Stimulated activated naive B cell treated with anti-CD40 and anti-IgM and Interleukin-4, amounts not matched to agents 10 μg/mL and 1 μg/mL and 100 μg/mL, for 72 hours (primary cell): ENCODE results near the gene SET.
"Not testable (repeated sequence)": the region's sequence is repeated elsewhere in the genome, so short reads cannot be mapped to it uniquely, and the experiment has no call there.

Experiments
- ATAC-seq, 2 donors: fragments of 150-1000 bp; cut with Tn5 transposase; replicated peaks; 2 replicates each; pipeline ENCODE4 v1.10.0; 2021; ENCODE audit warnings: moderate library complexity in 1 of 2
- DNase-seq: peaks from one replicate; pipeline ENCODE4 v3.0.0; 2021
- H3K27ac Mint-ChIP-seq: one replicate; pipeline ENCODE4 v1.8.0; 2022; ENCODE audit warnings: mild to moderate bottlenecking, mixed read lengths
- H3K27me3 Mint-ChIP-seq, 2 donors: one replicate each; pipeline ENCODE4 v1.8.0; 2022; ENCODE audit warnings: mixed read lengths in 2 of 2
- H3K36me3 Mint-ChIP-seq, 2 donors: one replicate each; pipeline ENCODE4 v1.8.0; 2022; ENCODE audit warnings: mixed read lengths in 2 of 2, mild to moderate bottlenecking in 1 of 2
- H3K4me1 Mint-ChIP-seq, 2 donors: one replicate each; pipeline ENCODE4 v1.8.0; 2022; ENCODE audit warnings: mixed read lengths in 2 of 2, mild to moderate bottlenecking in 1 of 2
- H3K4me3 Mint-ChIP-seq, 2 donors: one replicate each; pipeline ENCODE4 v1.8.0; 2022; ENCODE audit warnings: mild to moderate bottlenecking in 2 of 2, mixed read lengths in 2 of 2, moderate library complexity in 1 of 2
- H3K9me3 Mint-ChIP-seq, 2 donors: one replicate each; pipeline ENCODE4 v1.8.0; 2022; ENCODE audit warnings: mixed read lengths in 2 of 2, mild to moderate bottlenecking in 1 of 2

Gene SET

GRCh38 chr9:128688501-128689292 lies at the start of gene SET:
TSS of gene SET (plus strand) at chr9:128689222. CDS start at chr9:128689583, 361 bp downstream.
- peaks cover 31 to 66% of the 10 kb centered on the region in 2 donors for H3K4me1 Mint-ChIP-seq
- DNase-seq (peak; percentile 93), ATAC-seq (peak; percentile 71 to 80)
- H3K9me3 Mint-ChIP-seq = no peaks in the 10 kb centered on the region
- H3K4me3 Mint-ChIP-seq = peak within 1 kb of the TSS; percentile 97 to 98
- peaks cover 33 to 49% of the 10 kb centered on the region in 2 donors for H3K36me3 Mint-ChIP-seq
- no peaks in the 10 kb centered on the region for H3K27me3 Mint-ChIP-seq
- peak within 1 kb of the TSS; percentile 99 for H3K27ac Mint-ChIP-seq

- no peak overlapping the region for H3K4me3 Mint-ChIP-seq
- H3K9me3 Mint-ChIP-seq = no peaks in the 10 kb centered on the region
- DNase-seq = no peak
- H3K27ac Mint-ChIP-seq = no peak overlapping the region
- no peaks in the 10 kb centered on the region for H3K27me3 Mint-ChIP-seq
- H3K4me1 Mint-ChIP-seq = peaks cover 13 to 23% of the 10 kb centered on the region in 2 donors
- ATAC-seq = no peak
- H3K36me3 Mint-ChIP-seq = peaks cover 12 to 23% of the 10 kb centered on the region in 2 donors
Measured at GRCh38 chr9:128640603-128641002, 48.4 kb upstream of the SET start.

- Mint-ChIP-seq H3K9me3 (no peaks in the 10 kb centered on the region), H3K4me1 (peaks cover 15 to 28% of the 10 kb centered on the region in 2 donors), H3K27ac (peak overlapping the region; percentile 88), H3K36me3 (peaks cover 10 to 20% of the 10 kb centered on the region in 2 donors), H3K4me3 (peak overlapping the region in 1 of 2 donors; percentile 7), H3K27me3 (no peaks in the 10 kb centered on the region)
- DNase-seq (no peak), ATAC-seq (no peak)
Measured at GRCh38 chr9:128642675-128643245, 46.3 kb upstream of the SET start.

- H3K27me3 Mint-ChIP-seq = no peaks in the 10 kb centered on the region
- peak overlapping the region; percentile 88 for H3K27ac Mint-ChIP-seq
- DNase-seq = peak; percentile 76
- ATAC-seq = peak; percentile 84 to 88
- peaks cover 15 to 28% of the 10 kb centered on the region in 2 donors for H3K4me1 Mint-ChIP-seq
- peak overlapping the region; percentile 51 to 64 for H3K4me3 Mint-ChIP-seq
- H3K36me3 Mint-ChIP-seq = peaks cover 7 to 16% of the 10 kb centered on the region in 2 donors
- no peaks in the 10 kb centered on the region for H3K9me3 Mint-ChIP-seq
Measured at GRCh38 chr9:128643519-128644300, 45.3 kb upstream of the SET start.

- peaks cover 11 to 21% of the 10 kb centered on the region in 2 donors for H3K4me1 Mint-ChIP-seq
- H3K4me3 Mint-ChIP-seq, H3K36me3 Mint-ChIP-seq, H3K27me3 Mint-ChIP-seq, H3K27ac Mint-ChIP-seq, H3K9me3 Mint-ChIP-seq: not testable (repeated sequence)
- peak; percentile 27 for DNase-seq
- peak; percentile 56 to 57 for ATAC-seq
Measured at GRCh38 chr9:128648206-128648605, 40.8 kb upstream of the SET start.

GRCh38 chr9:128651798-128652197 lies 37.2 kb upstream of the SET start:
- ATAC-seq (no peak), DNase-seq (no peak)
- Mint-ChIP-seq H3K36me3 (peaks cover 6 to 8% of the 10 kb centered on the region in 2 donors), H3K4me3 (no peak overlapping the region), H3K9me3 (no peaks in the 10 kb centered on the region), H3K27ac (no peak overlapping the region), H3K27me3 (no peaks in the 10 kb centered on the region), H3K4me1 (peaks cover 8 to 20% of the 10 kb centered on the region in 2 donors)

- no peak for ATAC-seq
- no peak overlapping the region for H3K4me3 Mint-ChIP-seq
Measured at GRCh38 chr9:128653908-128654307, 35.1 kb upstream of the SET start.

GRCh38 chr9:128654481-128654880 lies 34.5 kb upstream of the SET start:
- Mint-ChIP-seq H3K4me1 (peaks cover 8 to 15% of the 10 kb centered on the region in 2 donors), H3K27ac (peak overlapping the region; percentile 43), H3K9me3 (no peaks in the 10 kb centered on the region), H3K4me3 (no peak overlapping the region), H3K36me3 (peaks cover 5 to 8% of the 10 kb centered on the region in 2 donors), H3K27me3 (no peaks in the 10 kb centered on the region)
- ATAC-seq (no peak), DNase-seq (no peak)

More at GRCh38 chr9:128653908-128654307, 35.1 kb upstream of the SET start:
- H3K4me1 Mint-ChIP-seq = peaks cover 8 to 15% of the 10 kb centered on the region in 2 donors
- H3K36me3 Mint-ChIP-seq = peaks cover 5 to 8% of the 10 kb centered on the region in 2 donors
- no peaks in the 10 kb centered on the region for H3K9me3 Mint-ChIP-seq
- no peak for DNase-seq
- H3K27ac Mint-ChIP-seq = no peak overlapping the region
- no peaks in the 10 kb centered on the region for H3K27me3 Mint-ChIP-seq

GRCh38 chr9:128656416-128657343 lies 32.3 kb upstream of the SET start, which contains the start of gene DYNC2I2:
TSS of gene DYNC2I2 (minus strand) at chr9:128656847. CDS start at chr9:128656726, 121 bp downstream.
- H3K27me3 Mint-ChIP-seq = no peaks in the 10 kb centered on the region
- peak; percentile 81 to 82 for ATAC-seq
- H3K4me3 Mint-ChIP-seq = peak within 1 kb of the TSS; percentile 90 to 93
- peaks cover 0 to 8% of the 10 kb centered on the region in 2 donors for H3K36me3 Mint-ChIP-seq
- peaks cover 8 to 15% of the 10 kb centered on the region in 2 donors for H3K4me1 Mint-ChIP-seq
- DNase-seq = peak; percentile 71
- H3K9me3 Mint-ChIP-seq = no peaks in the 10 kb centered on the region
- H3K27ac Mint-ChIP-seq = peak within 1 kb of the TSS; percentile 100

- ATAC-seq = no peak
Measured at GRCh38 chr9:128657344-128657704, 31.7 kb upstream of the SET start.

GRCh38 chr9:128657796-128658195 lies 31.2 kb upstream of the SET start:
- DNase-seq (no peak), ATAC-seq (no peak)
- H3K4me1 Mint-ChIP-seq = peaks cover 8 to 16% of the 10 kb centered on the region in 2 donors
- H3K27ac Mint-ChIP-seq = no peak overlapping the region
- H3K9me3 Mint-ChIP-seq = no peaks in the 10 kb centered on the region
- no peaks in the 10 kb centered on the region for H3K27me3 Mint-ChIP-seq
- H3K36me3 Mint-ChIP-seq = peaks cover 0 to 8% of the 10 kb centered on the region in 2 donors
- no peak overlapping the region for H3K4me3 Mint-ChIP-seq

More at GRCh38 chr9:128657344-128657704, 31.7 kb upstream of the SET start:
- no peak for DNase-seq
- Mint-ChIP-seq H3K4me1 (peaks cover 8 to 15% of the 10 kb centered on the region in 2 donors), H3K9me3 (no peaks in the 10 kb centered on the region), H3K27ac (peak overlapping the region; percentile 100), H3K27me3 (no peaks in the 10 kb centered on the region), H3K36me3 (peaks cover 0 to 8% of the 10 kb centered on the region in 2 donors), H3K4me3 (peak overlapping the region; percentile 90 to 93)

GRCh38 chr9:128666481-128666941 lies 22.5 kb upstream of the SET start:
- not testable (repeated sequence) for DNase-seq, H3K4me3 Mint-ChIP-seq, ATAC-seq, H3K9me3 Mint-ChIP-seq, H3K27me3 Mint-ChIP-seq, H3K4me1 Mint-ChIP-seq, H3K27ac Mint-ChIP-seq, H3K36me3 Mint-ChIP-seq

- H3K27ac Mint-ChIP-seq = no peak overlapping the region
- H3K27me3 Mint-ChIP-seq = no peaks in the 10 kb centered on the region
- H3K4me3 Mint-ChIP-seq = no peak overlapping the region
- ATAC-seq = no peak
- peaks cover 8 to 12% of the 10 kb centered on the region in 2 donors for H3K36me3 Mint-ChIP-seq
- H3K4me1 Mint-ChIP-seq = peaks cover 0 to 2% of the 10 kb centered on the region in 2 donors
- no peaks in the 10 kb centered on the region for H3K9me3 Mint-ChIP-seq
- no peak for DNase-seq
Measured at GRCh38 chr9:128669786-128670185, 19.2 kb upstream of the SET start.
